Measurements from ENCODE around the gene VWCE.

GRCh38 chr11:61287338-61287977, 7.7 kb downstream of the VWCE start:
- TF ChIP-seq POLR2A (IDR thresholded peaks at IDR 0.05; ENCODE audit: low read depth, low read length): no peak
- no peak for TF ChIP-seq POLR2AphosphoS5 (IDR thresholded peaks at IDR 0.05; ENCODE audit: low read depth, low read length)
- no peak for TF ChIP-seq PAX5 (IDR thresholded peaks at IDR 0.05; ENCODE audit: insufficient read depth, low read length, severe bottlenecking)
- no peak for TF ChIP-seq TAF1 (IDR thresholded peaks at IDR 0.05; ENCODE audit: low read depth, low read length)
- no peak for TF ChIP-seq SPI1 (IDR thresholded peaks at IDR 0.05; ENCODE audit: low read depth, low read length)
- TF ChIP-seq POU2F2 (IDR thresholded peaks at IDR 0.05; ENCODE audit: low read depth, low read length): no peak
